Globus pallidus (tissue), 1 donor: ENCODE measurements around the gene IPCEF1.

ENCODE experiments used
- DNase-seq: peaks from one replicate; pipeline ENCODE4 v3.0.0-alpha.2; 2015; ENCODE audit warnings: low spot score

Gene IPCEF1

GRCh38 chr6:154292855-154293519 is 63.6 kb downstream of the IPCEF1 start:
- DNase-seq, result no peak

GRCh38 chr6:154292066-154292465 is 64.5 kb downstream of the IPCEF1 start:
- no peak for DNase-seq

GRCh38 chr6:154289818-154290508 is 66.6 kb downstream of the IPCEF1 start:
- no peak for DNase-seq

- no peak for DNase-seq
Measured at GRCh38 chr6:154285826-154286225, 70.8 kb downstream of the IPCEF1 start.

GRCh38 chr6:154284313-154284853 is 72.2 kb downstream of the IPCEF1 start:
- no peak for DNase-seq

GRCh38 chr6:154280521-154280920 is 76.1 kb downstream of the IPCEF1 start:
- no peak for DNase-seq

- DNase-seq, result no peak
Measured at GRCh38 chr6:154277629-154278017, 79.0 kb downstream of the IPCEF1 start.

- peak; percentile 47 for DNase-seq
Measured at GRCh38 chr6:154276810-154277628, 79.6 kb downstream of the IPCEF1 start.

- DNase-seq, result no peak
Measured at GRCh38 chr6:154274168-154274567, 82.4 kb downstream of the IPCEF1 start.

GRCh38 chr6:154268486-154268885 is 88.1 kb downstream of the IPCEF1 start:
- no peak for DNase-seq

GRCh38 chr6:154267508-154268106 is 89.0 kb downstream of the IPCEF1 start:
- DNase-seq, result peak; percentile 38

GRCh38 chr6:154266560-154267099 is 90.0 kb downstream of the IPCEF1 start:
- DNase-seq, result no peak

- DNase-seq, result peak; percentile 56
Measured at GRCh38 chr6:154261688-154262397, 94.8 kb downstream of the IPCEF1 start.

- peak; percentile 66 for DNase-seq
Measured at GRCh38 chr6:154258064-154258757, 98.4 kb downstream of the IPCEF1 start.

- peak; percentile 72 for DNase-seq
Measured at GRCh38 chr6:154257067-154257466, 99.5 kb downstream of the IPCEF1 start.

GRCh38 chr6:154252678-154253077 is 103.9 kb downstream of the IPCEF1 start:
- DNase-seq, result no peak

- no peak for DNase-seq
Measured at GRCh38 chr6:154251116-154251515, 105.5 kb downstream of the IPCEF1 start.

- DNase-seq, result no peak
Measured at GRCh38 chr6:154249499-154250298, 106.9 kb downstream of the IPCEF1 start.

GRCh38 chr6:154247119-154247861 is 109.3 kb downstream of the IPCEF1 start:
- DNase-seq, result no peak
